ENCODE measurements around the gene SYNM.

SYNM gene

DNA sequence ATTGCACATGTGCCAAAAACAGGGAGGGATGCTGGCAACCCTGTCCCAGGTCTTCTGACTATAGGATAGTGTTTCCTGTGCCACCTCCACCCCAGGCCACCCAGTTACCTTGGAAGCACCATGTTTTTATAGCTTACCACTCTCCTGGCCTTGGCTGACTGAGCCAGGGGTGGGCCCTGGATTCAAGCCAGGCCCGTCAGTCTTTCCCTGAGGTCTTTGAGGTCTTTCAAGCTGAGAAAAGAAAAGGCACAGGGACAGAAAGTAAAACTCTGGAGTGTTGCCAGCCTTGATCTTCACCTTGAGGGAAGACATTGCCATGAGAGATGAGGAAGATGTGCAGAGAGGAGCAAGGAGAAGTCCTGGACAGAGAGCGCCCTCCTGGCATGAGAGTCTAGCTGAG is 46.3 kb downstream of the SYNM start:
- no peak for DNase-seq (ENCODE audit: low read depth)
- TF ChIP-seq, protein P1, sequence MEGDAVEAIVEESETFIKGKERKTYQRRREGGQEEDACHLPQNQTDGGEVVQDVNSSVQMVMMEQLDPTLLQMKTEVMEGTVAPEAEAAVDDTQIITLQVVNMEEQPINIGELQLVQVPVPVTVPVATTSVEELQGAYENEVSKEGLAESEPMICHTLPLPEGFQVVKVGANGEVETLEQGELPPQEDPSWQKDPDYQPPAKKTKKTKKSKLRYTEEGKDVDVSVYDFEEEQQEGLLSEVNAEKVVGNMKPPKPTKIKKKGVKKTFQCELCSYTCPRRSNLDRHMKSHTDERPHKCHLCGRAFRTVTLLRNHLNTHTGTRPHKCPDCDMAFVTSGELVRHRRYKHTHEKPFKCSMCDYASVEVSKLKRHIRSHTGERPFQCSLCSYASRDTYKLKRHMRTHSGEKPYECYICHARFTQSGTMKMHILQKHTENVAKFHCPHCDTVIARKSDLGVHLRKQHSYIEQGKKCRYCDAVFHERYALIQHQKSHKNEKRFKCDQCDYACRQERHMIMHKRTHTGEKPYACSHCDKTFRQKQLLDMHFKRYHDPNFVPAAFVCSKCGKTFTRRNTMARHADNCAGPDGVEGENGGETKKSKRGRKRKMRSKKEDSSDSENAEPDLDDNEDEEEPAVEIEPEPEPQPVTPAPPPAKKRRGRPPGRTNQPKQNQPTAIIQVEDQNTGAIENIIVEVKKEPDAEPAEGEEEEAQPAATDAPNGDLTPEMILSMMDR (IDR thresholded peaks at IDR 0.05; ENCODE audit: low read length, missing control alignments): no peak
- H3K4me3 ChIP-seq (replicated peaks; ENCODE audit: low read depth, low read length): no peak overlapping the region

DNA sequence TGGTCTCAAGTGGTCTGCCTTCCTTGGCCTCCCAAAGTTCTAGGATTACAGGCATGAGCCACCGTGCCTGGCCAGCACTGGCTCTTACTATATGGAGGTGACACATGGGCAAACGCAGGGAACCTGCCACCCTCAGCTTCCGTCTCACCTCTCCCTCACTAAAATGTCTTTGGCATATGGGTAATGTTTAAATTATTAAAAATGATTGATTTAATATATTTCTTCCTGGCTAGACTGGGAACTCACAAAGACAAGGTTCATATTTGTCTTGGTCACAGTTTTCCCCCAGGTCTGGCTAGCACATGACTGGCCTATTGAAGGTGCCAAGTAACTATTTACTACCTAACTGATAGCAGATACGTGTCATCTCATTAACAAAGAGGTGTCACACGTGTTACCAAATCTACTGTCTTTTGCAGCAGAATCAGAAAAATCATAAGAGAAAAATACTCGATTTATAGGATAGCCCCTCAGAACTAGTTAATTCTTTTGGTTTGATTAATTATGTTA is 48.2 kb downstream of the SYNM start:
- TF ChIP-seq, protein P1 (IDR thresholded peaks at IDR 0.05; ENCODE audit: low read length, missing control alignments): no peak
- H3K4me3 ChIP-seq (replicated peaks; ENCODE audit: low read depth, low read length): no peak overlapping the region
- DNase-seq (ENCODE audit: low read depth): no peak

DNA sequence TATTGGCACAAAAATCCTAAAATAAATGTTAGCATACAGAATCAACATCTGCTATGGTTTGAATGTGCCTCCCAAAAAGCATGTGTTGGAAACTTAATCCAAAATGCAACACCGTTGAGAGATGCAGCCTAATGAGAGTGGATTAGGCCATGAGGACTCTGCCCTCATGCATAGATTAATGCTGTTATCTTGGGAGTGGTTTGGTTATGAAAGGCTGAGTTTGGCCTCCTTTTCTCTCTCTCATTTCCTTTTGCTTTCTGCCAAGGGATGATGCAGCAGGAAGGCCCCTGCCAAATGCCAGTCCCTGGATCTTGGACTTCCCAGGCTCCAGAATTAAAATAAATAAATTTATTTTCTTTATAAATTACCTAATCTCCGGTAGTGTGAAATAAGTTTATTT is 49.4 kb downstream of the SYNM start:
- no peak overlapping the region for H3K4me3 ChIP-seq (replicated peaks; ENCODE audit: low read depth, low read length)
- TF ChIP-seq, protein P1 (IDR thresholded peaks at IDR 0.05; ENCODE audit: low read length, missing control alignments): no peak
- peak; percentile 16 for DNase-seq (ENCODE audit: low read depth)

DNA sequence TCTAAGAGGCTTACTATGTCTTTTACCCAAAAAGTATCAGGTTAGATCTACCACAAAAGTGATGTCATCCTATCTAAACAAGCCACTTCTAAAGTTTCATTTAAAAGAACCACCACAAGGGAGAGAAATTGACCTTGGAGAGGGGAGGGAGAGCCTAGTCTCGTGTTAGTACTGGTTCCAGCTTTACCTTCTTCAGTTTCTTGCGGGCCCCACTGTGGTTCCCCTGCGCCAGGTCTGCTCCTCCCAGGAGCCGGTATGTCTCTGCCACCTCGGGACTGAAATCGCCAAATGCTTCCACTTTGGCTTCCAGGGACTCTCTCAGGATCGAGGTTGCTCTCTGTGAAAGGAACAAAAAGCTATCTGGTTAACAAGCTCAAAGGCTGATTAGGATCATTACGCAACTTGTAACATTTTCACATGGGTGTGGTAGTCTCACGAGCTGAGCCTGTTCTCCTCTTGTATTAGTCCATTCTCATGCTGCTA is 51.1 kb downstream of the SYNM start:
- DNase-seq (ENCODE audit: low read depth): no peak
- no peak overlapping the region for H3K4me3 ChIP-seq (replicated peaks; ENCODE audit: low read depth, low read length)
- TF ChIP-seq, protein P1 (IDR thresholded peaks at IDR 0.05; ENCODE audit: low read length, missing control alignments): no peak

DNA sequence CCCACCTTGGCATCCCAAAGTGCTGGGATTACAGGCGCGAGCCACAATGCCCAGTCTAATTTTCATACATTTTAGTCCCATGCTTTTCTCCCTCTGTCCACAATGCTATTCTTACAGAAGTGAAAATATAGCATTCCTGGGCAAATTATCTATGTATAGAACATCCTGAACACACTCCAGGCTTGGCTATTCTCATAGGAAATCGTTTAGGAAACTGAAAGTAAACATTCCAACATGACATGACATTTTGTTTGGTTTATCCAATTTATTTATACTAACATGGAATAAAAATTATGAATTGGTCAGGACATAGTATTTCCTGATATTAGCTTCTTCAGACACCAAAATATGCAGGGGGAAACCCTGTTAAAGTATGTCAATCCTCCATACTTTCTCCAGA is 52.6 kb downstream of the SYNM start:
- H3K4me3 ChIP-seq (replicated peaks; ENCODE audit: low read depth, low read length): no peak overlapping the region
- no peak for DNase-seq (ENCODE audit: low read depth)
- TF ChIP-seq, protein P1 (IDR thresholded peaks at IDR 0.05; ENCODE audit: low read length, missing control alignments): no peak

DNA sequence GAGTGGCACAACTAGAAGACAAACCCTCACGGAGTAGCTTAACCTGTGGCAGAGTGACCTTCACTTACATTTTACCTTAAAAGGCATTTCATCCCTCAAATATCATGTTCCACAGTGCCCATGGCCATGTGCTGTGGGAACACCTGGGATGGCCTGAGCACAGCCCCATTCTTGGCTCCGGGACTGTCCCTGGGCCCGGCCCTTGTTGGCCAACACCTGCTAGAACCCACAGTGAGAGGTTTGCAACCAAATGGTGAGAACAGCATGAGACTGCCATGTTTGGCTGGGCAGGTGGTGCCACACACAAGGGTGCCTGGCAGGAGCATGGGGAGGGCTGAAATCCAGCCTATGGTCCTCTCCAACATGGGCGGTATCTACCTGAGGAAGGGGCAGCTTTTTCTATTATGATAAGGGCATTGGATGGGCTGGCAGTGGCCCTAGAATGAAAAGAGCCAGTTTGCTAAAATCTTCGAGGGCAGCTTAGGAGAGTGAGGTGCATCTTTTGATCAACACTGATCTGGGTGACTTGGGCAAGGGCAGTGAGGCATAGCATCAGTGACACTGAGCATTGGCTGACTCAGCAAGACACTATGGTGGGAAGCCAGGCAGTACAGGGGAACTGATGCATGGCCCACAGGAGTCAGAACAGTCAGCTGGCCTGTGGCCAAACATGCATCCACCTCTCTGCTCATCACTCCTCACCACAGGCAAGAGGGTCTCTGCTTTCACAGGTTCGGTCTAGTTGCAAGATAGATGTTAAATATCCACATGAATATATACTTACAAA is 53.9 kb downstream of the SYNM start:
- TF ChIP-seq, protein P1 (IDR thresholded peaks at IDR 0.05; ENCODE audit: low read length, missing control alignments): no peak
- no peak for DNase-seq (ENCODE audit: low read depth)
- H3K4me3 ChIP-seq (replicated peaks; ENCODE audit: low read depth, low read length): no peak overlapping the region
